HG02798 (cell line): ENCODE measurements around the gene ZNF613.
A peak's percentile ranks its signal among the peaks of the same experiment; 100 is the strongest.
"Not testable (repeated sequence)": the region's sequence is repeated elsewhere in the genome, so short reads cannot be mapped to it uniquely, and the experiment has no call there.

ENCODE experiments used
- ATAC-seq: cut with Tn5 transposase; IDR thresholded peaks from one replicate; pipeline ENCODE4 v1.9.1; 2021; ENCODE audit warnings: mild to moderate bottlenecking; ENCODE audit not compliant: unreplicated experiment, poor library complexity

The ZNF613 gene

DNA sequence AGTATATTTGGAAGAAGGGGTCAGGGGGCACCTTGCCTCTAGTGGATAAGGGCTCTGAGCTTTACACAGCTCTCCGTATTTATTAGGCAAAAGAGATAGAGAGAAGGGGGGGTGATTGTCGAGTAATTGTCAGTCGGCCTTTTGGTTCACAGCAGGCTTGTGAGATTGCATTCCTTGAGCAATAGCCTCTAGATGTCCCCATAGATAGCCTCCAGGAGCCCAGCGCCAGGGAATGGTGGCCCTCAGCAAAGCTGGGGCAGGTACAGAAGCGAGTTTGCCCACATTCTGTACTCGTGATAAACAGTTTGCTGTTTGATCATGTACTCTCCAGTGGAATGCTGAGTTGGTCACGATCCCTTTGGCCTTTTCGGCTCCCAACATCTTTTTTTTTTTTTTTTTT lies 4.6 kb downstream of the ZNF613 start:
- ATAC-seq = no peak

DNA sequence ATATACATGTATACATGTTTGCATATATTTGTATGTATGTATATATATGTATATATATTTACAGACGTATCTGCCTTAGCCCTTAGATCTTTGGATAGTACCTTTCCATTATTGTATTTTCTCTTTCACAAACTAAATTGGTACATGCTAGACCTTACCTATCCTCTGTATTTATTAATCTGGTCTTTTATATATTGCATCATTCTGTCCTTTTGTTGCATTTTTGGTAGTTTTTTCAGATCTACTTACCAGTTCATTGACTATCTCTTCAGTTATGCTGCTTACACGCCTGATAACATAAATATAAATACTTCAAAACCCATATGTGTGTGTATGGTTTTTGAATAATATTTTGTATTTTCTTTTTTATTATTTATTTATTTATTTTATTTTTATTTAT lies 11.7 kb downstream of the ZNF613 start:
- no peak for ATAC-seq

DNA sequence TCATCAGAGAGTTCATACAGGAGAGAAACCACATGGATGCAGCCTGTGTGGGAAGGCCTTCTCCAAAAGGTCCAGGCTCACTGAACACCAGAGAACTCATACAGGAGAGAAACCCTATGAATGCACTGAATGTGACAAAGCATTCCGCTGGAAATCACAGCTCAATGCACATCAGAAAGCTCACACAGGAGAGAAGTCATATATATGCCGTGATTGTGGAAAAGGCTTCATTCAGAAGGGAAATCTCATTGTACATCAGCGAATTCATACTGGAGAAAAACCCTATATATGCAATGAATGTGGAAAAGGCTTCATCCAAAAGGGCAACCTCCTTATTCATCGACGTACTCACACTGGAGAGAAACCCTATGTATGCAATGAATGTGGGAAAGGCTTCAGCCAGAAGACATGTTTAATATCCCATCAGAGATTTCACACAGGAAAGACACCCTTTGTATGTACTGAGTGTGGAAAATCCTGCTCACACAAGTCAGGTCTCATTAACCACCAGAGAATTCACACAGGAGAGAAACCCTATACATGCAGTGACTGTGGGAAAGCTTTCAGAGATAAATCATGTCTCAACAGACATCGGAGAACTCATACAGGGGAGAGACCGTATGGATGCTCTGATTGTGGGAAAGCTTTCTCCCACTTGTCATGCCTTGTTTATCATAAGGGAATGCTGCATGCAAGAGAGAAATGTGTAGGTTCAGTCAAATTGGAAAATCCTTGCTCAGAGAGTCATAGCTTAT lies 17.7 kb downstream of the ZNF613 start:
- no peak for ATAC-seq

DNA sequence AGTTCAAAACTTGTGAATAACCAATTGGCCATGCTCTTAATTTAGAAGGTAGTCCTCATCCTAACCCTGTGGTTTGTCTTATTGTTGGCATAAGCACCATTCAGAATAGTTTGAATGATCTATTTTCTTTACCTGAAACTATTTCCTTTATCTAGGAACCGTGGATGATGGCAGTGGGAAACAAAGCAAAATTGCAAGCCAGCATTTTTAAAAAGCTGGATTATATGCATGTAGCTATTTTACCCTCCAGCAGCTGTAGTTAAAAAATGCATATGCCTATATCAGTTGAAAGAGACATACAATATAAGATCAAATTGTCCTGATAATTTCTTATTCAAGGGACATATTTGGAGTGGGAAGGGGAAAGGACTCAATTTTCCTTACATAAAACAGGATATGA lies 19.3 kb downstream of the ZNF613 start:
- ATAC-seq = no peak

DNA sequence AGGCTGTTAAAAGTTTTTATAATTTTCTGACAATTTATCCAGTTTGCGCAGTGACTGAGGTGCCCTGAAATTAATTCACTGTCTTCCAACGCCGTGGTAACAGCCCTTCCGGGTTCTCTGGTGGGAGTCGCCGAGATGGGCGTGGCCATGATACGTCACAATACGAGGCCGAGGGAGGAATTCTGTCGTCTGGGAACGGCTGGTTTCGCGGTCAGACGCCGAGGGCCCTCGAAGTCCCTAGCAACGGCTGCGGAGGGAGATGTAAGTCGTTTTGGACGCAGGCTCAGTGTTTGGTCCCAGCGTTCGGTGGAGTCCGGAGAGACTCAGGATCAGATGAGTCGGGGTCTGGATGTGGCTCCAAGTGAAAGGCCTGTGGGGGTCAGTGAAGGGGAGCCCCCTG lies 21.7 kb downstream of the ZNF613 start:
- no peak for ATAC-seq

DNA sequence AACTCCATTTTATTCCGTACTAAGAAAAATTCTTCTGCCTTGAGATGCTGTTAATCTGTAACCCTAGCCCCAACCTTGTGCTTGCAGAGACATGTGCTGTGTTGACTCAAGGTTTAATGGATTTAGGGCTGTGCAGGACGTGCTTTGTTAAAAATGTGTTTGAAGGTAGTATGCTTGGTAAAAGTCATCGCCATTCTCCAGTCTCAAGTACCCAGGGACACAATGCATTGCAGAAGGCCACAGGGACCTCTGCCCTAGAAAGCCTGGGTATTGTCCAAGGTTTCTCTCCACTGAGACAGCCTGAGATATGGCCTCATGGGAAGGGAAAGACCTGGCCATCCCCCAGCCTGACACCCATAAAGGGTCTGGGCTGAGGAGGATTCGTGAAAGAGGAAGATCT lies 30.6 kb downstream of the ZNF613 start:
- not testable (repeated sequence) for ATAC-seq

DNA sequence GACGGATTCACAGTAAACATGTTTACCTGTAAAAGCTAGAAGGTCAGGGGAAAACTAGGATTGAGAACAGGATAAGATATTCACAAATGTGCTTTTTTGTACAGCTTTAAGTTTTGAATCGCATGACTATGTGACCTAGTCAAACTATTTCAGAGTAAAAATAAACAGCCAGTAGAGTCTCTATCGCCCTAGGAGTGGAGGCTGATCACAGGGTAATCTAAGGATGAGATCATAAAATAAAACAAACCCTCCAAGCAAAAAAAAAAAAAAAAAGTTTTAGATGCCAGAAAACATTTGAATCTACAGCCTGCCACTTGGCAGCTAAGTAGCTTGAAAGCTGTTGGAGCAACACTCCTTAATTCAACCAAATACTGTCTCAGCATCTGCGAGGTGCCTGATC lies 32.5 kb downstream of the ZNF613 start:
- no peak for ATAC-seq

DNA sequence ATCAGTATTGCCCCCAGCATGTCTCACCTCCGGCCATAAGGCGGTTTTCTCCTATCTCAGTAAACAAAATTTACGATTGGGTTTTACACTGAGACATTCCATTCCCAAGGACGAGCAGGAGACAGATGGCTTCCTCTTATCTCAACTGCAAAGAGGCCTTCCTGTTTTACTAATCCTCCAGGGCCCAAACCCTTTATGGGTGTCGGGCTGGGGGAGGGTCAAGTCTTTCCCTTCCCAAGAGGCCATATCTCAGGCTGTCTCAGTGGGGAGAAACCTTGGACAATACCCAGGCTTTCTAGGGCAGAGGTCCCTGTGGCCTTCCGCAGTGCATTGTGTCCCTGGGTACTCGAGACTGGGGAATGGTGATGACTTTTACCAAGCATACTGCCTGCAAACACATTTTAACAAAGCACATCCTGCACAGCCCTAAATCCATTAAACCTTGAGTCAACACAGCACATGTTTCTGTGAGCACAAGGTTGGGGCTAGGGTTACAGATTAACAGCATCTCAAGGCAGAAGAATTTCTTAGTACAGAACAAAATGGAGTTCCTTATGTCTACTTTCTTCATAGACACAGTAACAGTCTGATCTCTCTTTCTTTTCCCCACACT lies 33.5 kb downstream of the ZNF613 start:
- ATAC-seq = not testable (repeated sequence)

DNA sequence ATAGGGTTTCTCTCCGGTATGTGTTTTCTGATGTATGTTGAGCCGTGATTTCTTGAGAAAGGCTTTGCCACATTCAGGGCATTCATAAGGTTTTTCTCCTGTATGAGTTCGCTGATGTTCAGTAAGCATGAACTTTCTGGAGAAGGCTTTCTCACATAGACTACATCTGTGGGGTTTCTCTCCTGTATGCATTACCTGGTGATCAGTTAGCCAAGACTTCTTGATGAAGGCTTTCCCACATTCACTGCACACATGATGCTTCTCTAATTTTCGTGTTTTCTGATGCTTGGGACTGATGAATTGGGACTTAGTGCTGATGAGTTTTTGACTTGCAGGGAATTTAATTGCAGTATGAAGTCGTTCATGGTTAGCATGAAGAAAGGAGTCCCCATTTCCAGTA lies 38.3 kb downstream of the ZNF613 start:
- ATAC-seq = no peak

DNA sequence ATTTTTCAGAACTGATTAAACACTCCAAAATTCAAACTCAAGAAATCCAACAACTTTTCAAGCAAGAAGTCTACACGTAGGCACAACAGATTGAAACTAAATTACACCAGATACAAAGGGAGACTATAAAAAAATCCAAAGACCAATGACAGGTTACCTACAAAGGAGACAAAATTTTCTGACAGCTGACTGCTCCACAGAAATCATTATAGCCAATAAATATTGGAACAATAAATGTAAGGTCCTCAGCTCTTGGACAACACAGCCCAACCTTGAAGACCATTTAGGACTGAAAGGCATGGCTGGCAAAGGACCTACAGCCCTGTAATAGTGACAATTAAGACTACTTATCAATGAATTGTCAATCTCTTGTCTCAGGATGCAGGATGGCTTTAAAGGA lies 43.4 kb downstream of the ZNF613 start:
- ATAC-seq = no peak

DNA sequence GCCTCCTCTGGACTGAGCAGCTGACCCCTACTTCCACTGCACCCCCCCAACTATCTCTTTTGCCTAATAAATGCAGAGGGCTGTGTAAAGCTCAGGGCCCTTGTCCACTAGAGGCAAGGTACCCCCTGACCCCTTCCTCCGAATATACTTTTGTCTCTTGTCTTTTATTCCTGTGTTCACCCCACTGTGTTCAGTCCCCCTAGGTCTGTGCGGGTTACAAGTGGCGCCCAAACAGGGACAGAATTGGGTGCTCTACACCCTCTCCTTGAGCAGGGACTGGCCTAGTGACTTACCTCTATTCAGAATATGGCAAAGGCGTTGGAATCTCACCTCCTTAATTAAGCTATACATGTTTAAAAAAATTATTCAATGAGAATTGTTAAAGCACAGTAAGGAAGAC lies 44.4 kb downstream of the ZNF613 start:
- ATAC-seq = no peak

DNA sequence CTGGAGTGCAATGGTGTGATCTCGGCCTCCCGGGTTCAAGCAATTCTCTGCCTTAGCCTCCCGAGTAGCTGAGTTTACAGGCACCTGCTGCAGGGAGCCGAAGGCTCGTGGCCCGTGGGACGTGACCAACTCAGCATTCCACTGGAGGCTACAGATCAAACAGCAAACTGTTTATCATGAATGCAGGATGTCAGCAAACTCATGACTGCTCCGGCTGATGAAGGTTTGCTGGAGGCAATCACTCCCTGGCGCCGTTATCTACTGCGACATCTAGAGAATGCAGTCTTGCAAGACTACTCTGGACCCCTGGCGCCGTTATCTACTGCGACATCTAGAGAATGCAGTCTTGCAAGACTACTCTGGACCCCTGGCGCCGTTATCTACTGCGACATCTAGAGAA lies 48.5 kb downstream of the ZNF613 start:
- ATAC-seq = not testable (repeated sequence)

DNA sequence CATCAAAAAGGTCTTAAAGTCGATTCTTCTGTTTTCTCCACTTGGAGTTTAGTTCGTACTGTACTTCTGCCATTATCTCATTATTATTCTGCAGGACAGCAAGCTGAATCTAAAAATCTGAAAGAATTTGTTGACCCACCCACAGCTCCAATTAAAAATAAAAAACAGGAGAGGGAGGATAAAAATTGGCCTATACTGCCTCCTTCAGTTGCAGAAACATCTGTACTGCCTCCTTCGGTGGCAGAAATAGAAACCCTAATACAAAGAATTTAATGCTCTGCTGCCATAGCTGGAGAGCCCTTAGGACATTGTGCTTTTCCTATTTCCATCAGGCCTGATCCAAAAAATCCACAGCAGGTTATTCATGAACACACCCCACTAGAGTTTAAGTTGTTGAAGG lies 49.6 kb downstream of the ZNF613 start:
- ATAC-seq = no peak

DNA sequence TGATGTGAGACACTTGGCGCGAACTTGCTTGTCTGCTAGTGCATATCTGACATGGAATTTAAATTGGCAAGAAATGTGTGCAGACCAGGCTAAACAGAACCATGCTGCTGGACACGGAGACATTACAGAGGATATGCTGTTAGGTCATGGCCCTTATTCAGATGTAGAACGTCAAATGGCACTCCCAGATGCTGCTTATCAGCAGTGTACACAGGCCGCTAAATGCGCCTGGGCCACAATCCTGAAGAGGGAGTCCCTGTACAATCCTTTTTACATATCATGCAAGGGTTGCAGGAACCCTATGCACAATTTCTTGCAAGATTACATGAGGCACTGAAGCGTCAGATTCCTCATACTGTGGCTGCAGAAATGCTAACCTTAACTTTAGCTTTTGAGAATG lies 50.1 kb downstream of the ZNF613 start:
- no peak for ATAC-seq

DNA sequence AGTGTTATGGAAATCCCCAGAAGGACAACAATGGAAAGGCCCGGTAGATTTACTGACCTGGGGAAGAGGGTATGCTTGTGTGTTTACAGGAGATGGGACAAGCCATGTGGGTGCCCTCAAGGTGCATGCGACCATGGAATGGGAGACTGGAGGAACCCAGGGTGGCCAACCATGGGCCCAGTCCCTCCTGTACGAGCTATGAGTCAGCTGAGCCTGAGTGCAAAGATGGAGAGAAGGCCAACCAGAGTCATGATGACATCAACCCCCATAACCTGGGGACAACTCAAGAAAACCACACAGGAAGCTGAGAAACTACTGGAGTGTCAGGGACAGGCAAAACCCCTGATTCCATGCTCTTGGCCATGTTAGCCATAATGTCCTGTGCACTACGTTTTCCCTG lies 51.6 kb downstream of the ZNF613 start:
- no peak for ATAC-seq

DNA sequence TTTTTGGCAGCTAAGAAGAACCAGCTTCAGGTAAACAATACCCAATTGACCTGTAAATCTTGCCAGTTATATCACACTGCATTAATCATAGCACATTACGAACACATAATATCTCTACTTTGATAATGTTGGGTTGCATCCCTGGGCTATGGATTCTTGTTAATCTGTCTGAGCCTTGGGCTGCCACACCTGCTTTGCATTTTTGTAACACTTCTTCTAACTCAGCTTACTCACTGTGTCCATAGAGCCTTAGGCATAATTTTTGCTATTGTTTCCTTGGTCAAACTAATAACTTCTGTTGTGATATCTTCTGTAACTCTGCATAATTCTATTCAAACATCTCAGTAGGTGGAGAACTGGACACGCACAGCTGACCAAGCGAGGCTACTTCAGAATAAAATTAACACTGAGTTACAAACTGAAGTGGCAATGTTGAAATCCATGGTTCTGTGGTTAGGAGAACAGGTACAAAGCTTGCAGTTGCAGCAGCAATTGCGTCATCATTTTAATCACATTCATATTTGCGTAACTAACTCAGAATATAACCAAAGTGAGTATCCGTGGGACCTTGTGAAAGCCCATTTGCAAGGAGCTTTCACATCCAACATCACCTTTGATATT lies 53.0 kb downstream of the ZNF613 start:
- ATAC-seq = no peak

DNA sequence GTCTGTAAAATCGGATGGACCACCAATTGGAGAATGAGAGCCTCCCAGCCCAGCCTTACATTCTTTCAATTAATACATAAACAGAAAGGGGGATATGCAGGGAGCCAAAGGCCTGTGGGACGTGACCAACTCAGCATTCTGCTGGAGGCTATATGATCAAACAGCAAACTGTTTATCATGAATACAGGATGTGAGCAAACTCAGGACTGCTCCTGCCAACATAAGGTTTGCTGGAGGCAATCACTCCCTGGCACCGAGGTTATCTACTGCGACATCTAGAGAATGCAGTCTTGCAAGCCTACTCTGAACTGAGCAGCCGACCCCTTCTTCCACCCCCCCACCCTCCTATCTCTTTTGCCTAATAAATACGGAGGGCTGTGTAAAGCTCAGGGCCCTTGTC lies 53.7 kb downstream of the ZNF613 start:
- not testable (repeated sequence) for ATAC-seq

DNA sequence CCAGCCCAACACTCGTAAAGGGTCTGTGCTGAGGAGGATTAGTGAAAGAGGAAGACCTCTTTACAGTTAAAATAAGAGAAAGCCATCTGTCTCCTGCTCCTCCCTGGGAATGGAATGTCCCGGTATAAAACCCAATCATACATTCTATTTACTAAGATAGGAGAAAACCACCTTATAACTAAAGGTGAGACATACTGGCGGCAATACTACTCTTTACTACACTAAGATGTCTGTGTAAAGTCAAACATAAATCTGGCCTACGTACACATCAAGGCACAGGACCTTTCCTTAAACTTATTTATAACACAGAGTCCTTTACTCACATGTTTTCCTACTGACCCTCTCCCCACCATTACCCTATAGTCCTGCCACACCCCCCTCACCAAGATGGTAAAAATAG lies 56.1 kb downstream of the ZNF613 start:
- ATAC-seq = no peak

DNA sequence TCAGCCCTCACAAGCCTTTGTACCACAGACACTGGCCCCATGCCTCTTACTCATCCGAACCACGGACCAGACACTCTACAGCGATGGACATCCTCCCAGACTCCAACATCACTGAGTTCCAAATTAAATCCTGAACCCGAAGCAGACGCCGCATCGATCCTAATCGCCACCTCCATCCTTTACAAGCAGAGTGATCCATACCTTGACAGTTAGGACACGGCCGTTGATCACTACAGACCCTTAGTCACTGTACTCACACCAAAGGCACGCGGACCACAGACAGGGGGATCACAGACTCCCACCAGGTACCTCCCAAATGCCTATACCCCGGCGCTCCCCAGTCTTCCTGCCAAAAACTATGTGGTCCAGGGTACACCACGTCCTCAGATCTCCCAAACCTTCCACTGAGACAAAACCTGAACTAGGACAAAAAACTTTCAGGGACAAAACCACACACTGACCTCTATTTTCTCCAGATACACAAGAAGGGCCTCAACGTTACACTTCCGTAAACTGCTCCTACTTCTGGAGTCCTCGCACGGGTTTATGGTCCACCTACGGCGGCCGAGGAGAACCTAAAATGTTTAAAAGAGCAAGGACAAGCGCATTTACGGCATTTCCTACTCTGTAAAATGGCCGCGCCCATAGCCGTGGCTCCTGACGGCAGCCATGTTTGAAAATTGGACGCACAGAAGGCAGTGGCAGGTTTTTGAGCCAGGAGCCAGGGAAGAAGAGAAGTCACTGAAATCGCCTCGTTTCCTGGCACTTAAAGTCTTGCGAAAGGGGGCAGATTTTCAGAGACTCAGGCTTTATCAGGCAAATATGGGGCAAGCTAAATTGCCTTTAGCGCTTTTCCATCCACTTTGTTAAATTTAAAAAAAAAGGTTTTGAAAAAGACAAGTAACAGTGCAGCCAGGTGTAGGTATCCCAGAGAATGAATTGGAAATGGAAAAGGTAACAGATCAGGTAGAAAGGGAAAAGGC lies 59.3 kb downstream of the ZNF613 start, which contains the start of gene ZNF350:
Gene ZNF350 (minus strand): TSS at position 532 of the 983 bp plus-strand sequence. CDS start 12,480 bp downstream, outside the sequence.
- peak; percentile 95 for ATAC-seq

DNA sequence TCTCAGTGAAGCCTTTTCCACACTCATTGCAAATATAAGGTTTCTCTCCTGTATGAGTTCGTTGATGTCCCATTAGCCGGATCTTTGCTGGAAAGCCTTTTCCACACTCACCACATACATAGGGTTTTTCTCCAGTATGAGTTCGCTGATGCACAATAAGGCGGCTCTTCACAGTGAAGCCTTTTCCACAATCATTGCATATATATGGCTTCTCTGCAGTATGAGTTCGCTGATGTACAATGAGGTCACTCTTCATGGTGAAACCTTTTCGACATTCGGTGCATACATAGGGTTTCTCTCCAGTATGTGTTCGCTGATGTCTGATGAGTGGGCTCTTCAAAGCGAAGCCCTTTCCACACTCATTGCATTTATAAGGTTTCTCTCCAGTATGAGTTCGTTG lies 66.2 kb downstream of the ZNF613 start:
- ATAC-seq = no peak
